H1 (cell line): ENCODE measurements around the gene TCAIM. TPM values are rescaled to one million over a fixed set of nuclear protein-coding genes. Genes with fewer than 3 reads are reported as not detected.
A peak's percentile ranks its signal among the peaks of the same experiment; 100 is the strongest.

Source experiments
- CTCF ChIA-PET: fragments of 300-600 bp; sonication (Branson Sonifier 250); formaldehyde crosslinking; loops from one replicate; lab custom pipeline; 2021; ENCODE audit not compliant: partially characterized antibody; lab: Charles Lee
- POLR2A ChIA-PET: fragments of 300-600 bp; sonication (Branson Sonifier 250); formaldehyde crosslinking; loops from one replicate; lab custom pipeline; 2021; ENCODE audit warnings: inconsistent platforms; ENCODE audit not compliant: partially characterized antibody; lab: Charles Lee
- DNase-seq, 2 experiments: peaks; one replicate each; pipeline versions ENCODE4 v3.0.0 to v3.0.0-alpha.2; 2010 to 2022; ENCODE audit warnings: low spot score in 2 of 2, low read depth in 1 of 2, mixed read lengths in 1 of 2
- FAIRE-seq: peaks from 2 replicates; lab custom pipeline; 2011; peaks lifted over from hg19 to GRCh38; lab: Jason Lieb, UNC
- H2AFZ ChIP-seq: 2 replicates; pipeline ENCODE4 v1.8.1; 2012; ENCODE audit warnings: low read length, inconsistent platforms
- H2AK5ac ChIP-seq: 2 replicates; pipeline ENCODE4 v1.6.1; 2013; ENCODE audit warnings: low read depth, low read length
- H2BK120ac ChIP-seq: replicated peaks from 2 replicates; pipeline ENCODE3; 2013; ENCODE audit warnings: low read depth, low read length, inconsistent platforms
- H2BK12ac ChIP-seq: 2 replicates; pipeline ENCODE4 v1.6.1; 2013; ENCODE audit warnings: low read depth, low read length
- H2BK15ac ChIP-seq: 2 replicates; pipeline ENCODE4 v1.6.1; 2013; ENCODE audit warnings: low read length
- H2BK20ac ChIP-seq: 2 replicates; pipeline ENCODE4 v1.6.1; 2013; ENCODE audit warnings: low read length
- H2BK5ac ChIP-seq: 2 replicates; pipeline ENCODE4 v1.6.1; 2013; ENCODE audit warnings: low read depth, low read length
- H3K14ac ChIP-seq: 2 replicates; pipeline ENCODE4 v1.6.1; 2013; ENCODE audit warnings: inconsistent platforms; ENCODE audit not compliant: insufficient read length
- H3K18ac ChIP-seq: 2 replicates; pipeline ENCODE4 v1.6.1; 2013; ENCODE audit warnings: low read length; ENCODE audit errors: extremely low read depth
- H3K23ac ChIP-seq: 2 replicates; pipeline ENCODE4 v1.6.1; 2013; ENCODE audit warnings: inconsistent platforms; ENCODE audit not compliant: insufficient read length
- H3K23me2 ChIP-seq: 2 replicates; pipeline ENCODE4 v1.6.1; 2013; ENCODE audit warnings: low read depth, low read length
- H3K27ac ChIP-seq: 2 replicates; pipeline ENCODE4 v1.6.1; 2011; ENCODE audit warnings: low read depth, low read length, inconsistent platforms
- H3K27me3 ChIP-seq, 4 experiments: replicated peaks in 1 of 4; 1 replicate in 1 of 4; 2 replicates in 3 of 4; pipeline versions ENCODE4 v1.6.1 to v1.8.1; 2011 to 2013; ENCODE audit warnings: low read length in 3 of 4, mild to moderate bottlenecking in 3 of 4, inconsistent platforms in 2 of 4, mixed read lengths in 2 of 4, moderate library complexity in 1 of 4; ENCODE audit not compliant: control insufficient read depth in 3 of 4, insufficient read depth in 3 of 4; ENCODE audit errors: extremely low read depth in 1 of 4
- H3K36me3 ChIP-seq, 4 experiments: 2 replicates each; pipeline versions ENCODE4 v1.6.1 to v1.8.1; 2011 to 2013; ENCODE audit warnings: mild to moderate bottlenecking in 4 of 4, low read length in 3 of 4, moderate library complexity in 2 of 4, control low read depth in 1 of 4, inconsistent platforms in 1 of 4; ENCODE audit not compliant: insufficient read depth in 4 of 4, control insufficient read depth in 2 of 4
- H3K4ac ChIP-seq: replicated peaks from 2 replicates; pipeline ENCODE3; 2013; ENCODE audit warnings: low read length, low read depth, mixed read lengths, inconsistent platforms; ENCODE audit not compliant: insufficient read length
- H3K4me1 ChIP-seq, 4 experiments: replicated peaks in 1 of 4; 1 replicate in 1 of 4; 2 replicates in 3 of 4; pipeline versions ENCODE4 v1.6.1 to v1.8.1; 2011 to 2013; ENCODE audit warnings: low read length in 3 of 4, inconsistent platforms in 2 of 4, mixed read lengths in 1 of 4; ENCODE audit not compliant: insufficient read depth in 4 of 4, control insufficient read depth in 3 of 4
- H3K4me2 ChIP-seq, 2 experiments: 2 replicates each; pipeline versions ENCODE4 v1.6.1 to v1.8.1; 2011 to 2013; ENCODE audit warnings: low read depth in 2 of 2, low read length in 2 of 2, control low read depth in 1 of 2, inconsistent platforms in 1 of 2, mild to moderate bottlenecking in 1 of 2; ENCODE audit not compliant: insufficient read depth in 1 of 2
- H3K4me3 ChIP-seq, 4 experiments: fragments of 200-600, 300-600 bp in 1 of 4; sonication (generic), shearing (Covaris generic), sonication (Bioruptor Twin) in 1 of 4; 2 replicates each; pipeline versions ENCODE4 v1.5.1 to v1.8.1; 2011 to 2016; ENCODE audit warnings: low read length in 4 of 4, low read depth in 3 of 4, control low read depth in 2 of 4, inconsistent platforms in 2 of 4, mild to moderate bottlenecking in 2 of 4, mixed read lengths in 1 of 4, moderate library complexity in 1 of 4; ENCODE audit not compliant: insufficient read depth in 2 of 4; ENCODE audit errors: extremely low read depth in 1 of 4
- H3K56ac ChIP-seq: replicated peaks from 2 replicates; pipeline ENCODE3; 2013; ENCODE audit warnings: low read depth, mild to moderate bottlenecking, mixed read lengths, low read length, inconsistent platforms; ENCODE audit not compliant: insufficient read length
- H3K79me1 ChIP-seq: 2 replicates; pipeline ENCODE4 v1.6.1; 2013; ENCODE audit warnings: low read depth, low read length, control low read depth
- H3K79me2 ChIP-seq, 2 experiments: 2 replicates each; pipeline versions ENCODE4 v1.6.1 to v1.8.1; 2012 to 2013; ENCODE audit warnings: low read length in 2 of 2, mild to moderate bottlenecking in 2 of 2, inconsistent platforms in 1 of 2; ENCODE audit not compliant: insufficient read depth in 2 of 2, control insufficient read depth in 1 of 2
- H3K9ac ChIP-seq, 4 experiments: replicated peaks in 1 of 4; 1 replicate in 1 of 4; 2 replicates in 3 of 4; pipeline versions ENCODE4 v1.6.1 to v1.8.1; 2011 to 2013; ENCODE audit warnings: low read depth in 3 of 4, low read length in 3 of 4, control low read depth in 2 of 4, mild to moderate bottlenecking in 2 of 4, moderate library complexity in 2 of 4, inconsistent platforms in 1 of 4; ENCODE audit errors: extremely low read depth in 1 of 4
- H3K9me3 ChIP-seq, 2 experiments: 2 replicates each; pipeline versions ENCODE4 v1.6.1 to v1.8.1; 2012 to 2013; ENCODE audit warnings: mild to moderate bottlenecking in 2 of 2, moderate library complexity in 2 of 2, control low read depth in 1 of 2, inconsistent platforms in 1 of 2, low read depth in 1 of 2, low read length in 1 of 2, mixed read lengths in 1 of 2; ENCODE audit not compliant: insufficient read depth in 2 of 2
- H4K20me1 ChIP-seq, 2 experiments: replicated peaks in 1 of 2; 2 replicates each; pipeline versions ENCODE3 to v1.8.1; 2011 to 2013; ENCODE audit warnings: inconsistent platforms in 2 of 2, low read length in 2 of 2, mild to moderate bottlenecking in 1 of 2; ENCODE audit not compliant: insufficient read depth in 2 of 2, control insufficient read depth in 1 of 2
- H4K5ac ChIP-seq: 2 replicates; pipeline ENCODE4 v1.6.1; 2013; ENCODE audit warnings: low read length, low read depth, mixed read lengths, inconsistent platforms; ENCODE audit not compliant: insufficient read length
- H4K8ac ChIP-seq: 2 replicates; pipeline ENCODE4 v1.8.0; 2013; ENCODE audit warnings: mild to moderate bottlenecking, moderate library complexity, low read length, inconsistent platforms; ENCODE audit not compliant: insufficient read depth; ENCODE audit errors: extremely low read depth
- H4K91ac ChIP-seq: replicated peaks from 2 replicates; pipeline ENCODE3; 2013; ENCODE audit warnings: low read length, mixed read lengths, inconsistent platforms; ENCODE audit not compliant: insufficient read length
- CEBPB ChIP-seq: IDR thresholded peaks from 2 replicates; pipeline ENCODE4 v1.6.1; 2012; ENCODE audit warnings: low read depth, low read length
- JUND ChIP-seq: IDR thresholded peaks from 2 replicates; pipeline ENCODE4 v1.6.1; 2011; ENCODE audit warnings: mild to moderate bottlenecking, improper control_type of control experiment, low read length
- RAD21 ChIP-seq, 2 experiments: IDR thresholded peaks in 1 of 2; conservative IDR thresholded peaks in 1 of 2; 2 replicates each; pipeline ENCODE4 v1.6.1; 2011; ENCODE audit warnings: low read depth in 2 of 2, low read length in 2 of 2, improper control_type of control experiment in 1 of 2, inconsistent platforms in 1 of 2, mild to moderate bottlenecking in 1 of 2, moderate library complexity in 1 of 2
- RNF2 ChIP-seq: fragments of 200-900, 300-1000 bp; sonication (generic); IDR thresholded peaks from 2 replicates; pipeline ENCODE4 v1.7.1; 2016; ENCODE audit warnings: borderline replicate concordance, low read depth, mild to moderate bottlenecking, antibody characterized with exemption, low read length; ENCODE audit not compliant: poor library complexity, severe bottlenecking; ENCODE audit errors: missing control alignments
- TAF1 ChIP-seq: IDR thresholded peaks from 2 replicates; pipeline ENCODE4 v1.6.1; 2011; ENCODE audit warnings: mild to moderate bottlenecking, low read depth, low read length
- TEAD4 ChIP-seq: IDR thresholded peaks from 2 replicates; pipeline ENCODE4 v1.6.1; 2012; ENCODE audit warnings: low read depth, low read length, inconsistent platforms, mixed read lengths
- WGBS, 2 experiments: shearing (Covaris generic) in 1 of 2; methylation state at CpG; one replicate each; pipeline versions ENCODE4 v1.1.6 to v1.1.7; 2013 to 2015; ENCODE audit warnings: low lambda C conversion rate in 2 of 2, mixed read lengths in 2 of 2, inconsistent platforms in 1 of 2, low coverage in 1 of 2, missing lambda C conversion rate in 1 of 2; ENCODE audit not compliant: insufficient replicate concordance in 2 of 2, insufficient coverage in 1 of 2, insufficient read length in 1 of 2; ENCODE audit errors: extremely low coverage in 1 of 2, missing lambda C conversion rate in 1 of 2; 5-methylcytosine and 5-hydroxymethylcytosine counted together
- polyA plus RNA-seq, 7 experiments: library from polyadenylated mRNA; depleted of rRNA in 3 of 7; stranded (reverse) in 5 of 7; unstranded in 2 of 7; fragments of >200 nt in 5 of 7; fragments of 200-250 nt in 2 of 7; gene quantifications; 1 replicate in 5 of 7; 2 replicates in 1 of 7; 4 replicates in 1 of 7; pipeline versions ENCODE4 v1.2.1 to v1.2.3, GENCODE V29; 2011 to 2013; ENCODE audit warnings: missing spikeins in 2 of 7, mixed read lengths in 2 of 7
- total RNA-seq: library from RNA; stranded (reverse); fragmentation: NEBNext Ultra II Directional; extraction: Animal tissue kit (Norgen Biotek cat#: 25700); gene quantifications from 2 replicates; pipeline ENCODE4 v1.2.1, GENCODE V29; 2021
- TF ChIP-seq, protein P1 (sequence below): IDR thresholded peaks from 2 replicates; pipeline ENCODE4 v1.6.1; 2011; ENCODE audit warnings: low read length, improper control_type of control experiment
- TF ChIP-seq, protein P2 (sequence below): IDR thresholded peaks from 2 replicates; pipeline ENCODE4 v1.6.1; 2011; ENCODE audit warnings: low read depth, mild to moderate bottlenecking, low read length; ENCODE audit not compliant: insufficient read depth

TCAIM gene
- total and polyA plus RNA-seq, 2 of the 8 experiments (the other 6 are each of a cell fraction or from before 2014, with no cell fraction given) = 6.9 to 22.1 TPM

DNA sequence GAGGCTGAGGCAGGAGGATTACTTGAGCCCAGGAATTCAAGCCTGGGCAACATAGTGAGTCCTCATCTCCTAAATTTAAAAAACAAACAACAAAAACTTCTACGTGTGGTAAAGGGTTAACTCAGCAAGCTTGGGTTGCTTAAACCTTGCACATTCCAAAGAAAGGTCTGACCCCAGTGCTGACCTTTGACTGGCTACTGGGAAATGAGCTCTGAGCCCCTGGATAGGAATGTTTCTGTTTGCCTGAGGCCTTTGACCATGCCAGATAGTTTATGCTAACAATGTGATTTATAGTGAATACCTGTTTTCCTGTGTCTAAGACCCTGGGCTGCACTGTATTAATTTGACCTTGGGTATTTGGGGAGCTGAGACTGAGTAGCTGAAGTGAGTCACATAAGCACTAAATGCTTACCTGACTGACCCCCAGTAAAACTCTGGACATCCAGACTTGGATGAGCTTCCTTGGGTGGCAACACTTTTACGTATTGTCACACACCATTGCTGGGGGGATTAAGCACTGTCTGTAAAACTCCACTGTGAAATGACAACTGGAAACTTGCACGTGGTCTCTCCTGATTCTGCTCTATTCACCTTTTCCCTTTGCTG is 20.7 kb downstream of the TCAIM start:
- Histone ChIP-seq H3K9ac (no peak overlapping the region), H2BK15ac (no peak overlapping the region), H3K79me1 (no peaks in the 10 kb centered on the region), H2BK12ac (no peak overlapping the region), H4K5ac (no peak overlapping the region), H2AFZ (no peak overlapping the region), H3K14ac (no peak overlapping the region), H3K23ac (no peak overlapping the region), H2BK20ac (no peak overlapping the region), H3K18ac (no peak overlapping the region), H4K91ac (no peak overlapping the region), H3K56ac (no peak overlapping the region), H3K9me3 (no peaks in the 10 kb centered on the region), H3K79me2 (no peaks in the 10 kb centered on the region), H2BK120ac (no peak overlapping the region), H3K4me3 (no peak overlapping the region), H3K4ac (no peak overlapping the region), H3K23me2 (no peaks in the 10 kb centered on the region), H3K27me3 (no peaks in the 10 kb centered on the region), H2AK5ac (no peak overlapping the region), H4K20me1 (no peaks in the 10 kb centered on the region), H4K8ac (no peak overlapping the region), H3K4me2 (no peak overlapping the region), H2BK5ac (no peak overlapping the region), H3K27ac (no peak overlapping the region), H3K4me1 (peaks cover 3 to 10% (median 5%) of the 10 kb centered on the region in 4 experiments; a peak in 4 of 7 replicates), H3K36me3 (peaks cover 0 to 8% (median 0%) of the 10 kb centered on the region in 4 experiments; a peak in 1 of 8 replicates)
- ChIA-PET CTCF (interaction anchor here (0.7 to 1.1 kb wide), 2 partner anchors 20 to 200 kb away, joined by 3 to 4 read pairs; no protein-coding TSS in a partner anchor), POLR2A (interaction anchor here (0.8 to 1.8 kb wide), 3 partner anchors 13 to 21 kb away, joined by 3 to 7 read pairs (median 6); partner anchors contain the start of gene TCAIM)
- DNase-seq (peak in 1 of 2 experiments; percentile 21), FAIRE-seq (peak; percentile 75)
- WGBS, 2 experiments = 56% methylated on average over 3 of the region's 3 CpGs; no CpG with 5 or more reads in 1 of the 2 experiments
- TF ChIP-seq, protein P1, sequence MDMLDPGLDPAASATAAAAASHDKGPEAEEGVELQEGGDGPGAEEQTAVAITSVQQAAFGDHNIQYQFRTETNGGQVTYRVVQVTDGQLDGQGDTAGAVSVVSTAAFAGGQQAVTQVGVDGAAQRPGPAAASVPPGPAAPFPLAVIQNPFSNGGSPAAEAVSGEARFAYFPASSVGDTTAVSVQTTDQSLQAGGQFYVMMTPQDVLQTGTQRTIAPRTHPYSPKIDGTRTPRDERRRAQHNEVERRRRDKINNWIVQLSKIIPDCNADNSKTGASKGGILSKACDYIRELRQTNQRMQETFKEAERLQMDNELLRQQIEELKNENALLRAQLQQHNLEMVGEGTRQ = no peak
- TF ChIP-seq RNF2 (no peak), RAD21 (IDR thresholded peaks at IDR 0.05 in 1 of 2, conservative IDR thresholded peaks at IDR 0.05 in 1 of 2; ENCODE audit: low read depth in 2 of 2, low read length in 2 of 2) (no peak), JUND (no peak), TAF1 (no peak), CEBPB (0 out of 2 replicates have a peak, but pooled peaks have one; percentile 18), TEAD4 (0 out of 2 replicates have a peak, but pooled peaks have one; percentile 28)
- TF ChIP-seq, protein P2, sequence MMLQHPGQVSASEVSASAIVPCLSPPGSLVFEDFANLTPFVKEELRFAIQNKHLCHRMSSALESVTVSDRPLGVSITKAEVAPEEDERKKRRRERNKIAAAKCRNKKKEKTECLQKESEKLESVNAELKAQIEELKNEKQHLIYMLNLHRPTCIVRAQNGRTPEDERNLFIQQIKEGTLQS = no peak
